IPS-18a (cell line): ENCODE data around the gene MCEMP1.

Experiments used
- H3K27ac ChIP-seq: one replicate; pipeline ENCODE4 v1.5.1; 2013; ENCODE audit warnings: low read length
- H3K27me3 ChIP-seq: one replicate; pipeline ENCODE4 v1.6.1; 2013; ENCODE audit warnings: mild to moderate bottlenecking, low read length; ENCODE audit not compliant: control insufficient read depth, insufficient read depth
- H3K36me3 ChIP-seq: one replicate; pipeline ENCODE4 v1.6.1; 2013; ENCODE audit warnings: low read depth, low read length; ENCODE audit not compliant: control insufficient read depth
- H3K4me1 ChIP-seq: one replicate; pipeline ENCODE4 v1.6.1; 2013; ENCODE audit warnings: low read depth, low read length; ENCODE audit not compliant: control insufficient read depth
- H3K4me3 ChIP-seq: one replicate; pipeline ENCODE4 v1.5.1; 2013; ENCODE audit warnings: low read length
- H3K9ac ChIP-seq: one replicate; pipeline ENCODE4 v1.6.1; 2013; ENCODE audit warnings: mild to moderate bottlenecking, low read length, moderate library complexity
- H3K9me3 ChIP-seq: one replicate; pipeline ENCODE4 v1.6.1; 2013; ENCODE audit warnings: low read depth, low read length; ENCODE audit not compliant: control insufficient read depth

MCEMP1 gene

DNA sequence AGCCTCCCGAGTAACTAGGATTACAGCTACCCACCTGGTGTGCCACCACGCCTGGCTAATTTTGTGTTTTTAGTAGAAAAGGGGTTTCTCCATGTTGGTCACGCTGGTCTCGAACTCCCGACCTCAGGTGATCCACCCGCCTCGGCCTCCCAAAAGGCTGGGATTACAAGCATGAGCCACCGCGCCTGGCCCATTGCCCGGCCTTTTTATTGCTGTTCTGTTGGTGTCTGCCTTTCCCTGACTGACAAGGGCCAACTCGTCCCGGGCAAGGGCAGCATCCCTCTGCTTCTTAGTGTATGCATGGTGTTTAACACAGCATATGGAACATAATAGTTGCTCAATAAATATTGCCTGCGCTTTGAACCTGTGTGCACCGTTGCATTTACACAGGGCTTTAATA, 14.2 kb upstream of the MCEMP1 start:
- H3K9ac ChIP-seq: no peak overlapping the region
- H3K9me3 ChIP-seq: no peaks in the 10 kb centered on the region
- no peaks in the 10 kb centered on the region for H3K27me3 ChIP-seq
- no peak overlapping the region for H3K4me3 ChIP-seq
- H3K4me1 ChIP-seq: no peaks in the 10 kb centered on the region
- H3K36me3 ChIP-seq: no peaks in the 10 kb centered on the region
- no peak overlapping the region for H3K27ac ChIP-seq

- Histone ChIP-seq H3K36me3 (no peaks in the 10 kb centered on the region), H3K27me3 (peaks cover 4% of the 10 kb centered on the region), H3K9ac (no peak overlapping the region), H3K27ac (no peak overlapping the region), H3K4me3 (no peak overlapping the region), H3K4me1 (no peaks in the 10 kb centered on the region), H3K9me3 (no peaks in the 10 kb centered on the region)
These were observed 13.2 kb upstream of the MCEMP1 start for GRCh38 chr19:7663706-7664105.

- H3K4me1 ChIP-seq: peaks cover 3% of the 10 kb centered on the region
- peaks cover 16% of the 10 kb centered on the region for H3K27me3 ChIP-seq
- no peak overlapping the region for H3K4me3 ChIP-seq
- H3K9me3 ChIP-seq: no peaks in the 10 kb centered on the region
- no peak overlapping the region for H3K27ac ChIP-seq
- H3K36me3 ChIP-seq: no peaks in the 10 kb centered on the region
- H3K9ac ChIP-seq: no peak overlapping the region
These were observed 11.8 kb upstream of the MCEMP1 start for GRCh38 chr19:7665076-7665475.

DNA sequence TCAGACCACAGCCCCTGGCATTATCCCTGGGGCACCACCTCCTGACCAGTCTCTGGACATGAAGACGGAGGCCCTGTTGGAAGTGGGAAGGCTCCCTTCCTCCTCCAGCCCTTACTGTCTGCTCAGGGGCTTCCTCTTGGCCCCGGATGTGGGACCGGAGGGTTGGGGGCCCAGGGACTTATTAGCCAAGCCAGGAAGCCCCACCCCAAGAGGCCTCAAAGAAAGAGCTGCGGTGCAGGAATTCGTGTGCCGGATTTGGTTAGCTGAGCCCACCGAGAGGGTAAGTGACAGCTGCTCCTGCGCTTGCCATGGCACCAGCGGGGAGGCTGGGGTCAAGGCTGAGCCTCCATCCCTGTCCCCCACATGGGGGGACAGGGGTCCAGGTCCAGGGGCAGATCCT, 8.0 kb upstream of the MCEMP1 start, which contains the start of gene RETN:
Gene RETN, plus strand, starts transcription at position 208 of the 400 bp plus-strand sequence. CDS start 278 bp downstream, outside the sequence.
- peaks cover 3% of the 10 kb centered on the region for H3K4me1 ChIP-seq
- H3K9ac ChIP-seq: no peak within 1 kb of the TSS
- no peak within 1 kb of the TSS for H3K27ac ChIP-seq
- H3K4me3 ChIP-seq: peak within 1 kb of the TSS; percentile 19
- H3K9me3 ChIP-seq: no peaks in the 10 kb centered on the region
- peaks cover 37% of the 10 kb centered on the region for H3K27me3 ChIP-seq
- H3K36me3 ChIP-seq: no peaks in the 10 kb centered on the region

DNA sequence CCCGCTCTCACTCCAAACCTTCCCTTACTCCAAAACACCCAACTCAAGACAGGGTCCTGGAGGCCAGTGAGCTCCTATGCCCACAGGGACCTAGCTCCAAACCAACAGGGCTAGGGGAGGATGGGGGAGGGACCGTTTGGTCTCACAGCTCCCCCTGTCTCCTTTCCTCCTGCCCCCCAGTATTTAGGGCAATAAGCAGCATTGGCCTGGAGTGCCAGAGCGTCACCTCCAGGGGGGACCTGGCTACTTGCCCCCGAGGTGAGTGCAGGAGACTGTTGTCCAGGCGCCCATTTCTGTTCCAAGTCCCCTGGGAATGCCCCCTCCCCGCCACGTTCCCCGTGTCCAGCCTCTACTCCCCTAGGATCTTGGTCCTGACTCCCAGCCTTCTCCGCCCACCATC, 7.2 kb upstream of the MCEMP1 start:
- Histone ChIP-seq H3K27ac (no peak overlapping the region), H3K9ac (no peak overlapping the region), H3K27me3 (peaks cover 37% of the 10 kb centered on the region), H3K36me3 (no peaks in the 10 kb centered on the region), H3K9me3 (no peaks in the 10 kb centered on the region), H3K4me3 (peak overlapping the region; percentile 19), H3K4me1 (peaks cover 3% of the 10 kb centered on the region)

GRCh38 chr19:7670150-7670783, 6.6 kb upstream of the MCEMP1 start:
- Histone ChIP-seq H3K27ac (no peak overlapping the region), H3K36me3 (no peaks in the 10 kb centered on the region), H3K9ac (no peak overlapping the region), H3K9me3 (no peaks in the 10 kb centered on the region), H3K4me1 (peaks cover 3% of the 10 kb centered on the region), H3K27me3 (peaks cover 37% of the 10 kb centered on the region), H3K4me3 (peak overlapping the region; percentile 82)

GRCh38 chr19:7670790-7671189, 6.1 kb upstream of the MCEMP1 start:
- no peaks in the 10 kb centered on the region for H3K9me3 ChIP-seq
- peaks cover 37% of the 10 kb centered on the region for H3K27me3 ChIP-seq
- H3K36me3 ChIP-seq: no peaks in the 10 kb centered on the region
- no peak overlapping the region for H3K9ac ChIP-seq
- peak overlapping the region; percentile 82 for H3K4me3 ChIP-seq
- peaks cover 3% of the 10 kb centered on the region for H3K4me1 ChIP-seq
- no peak overlapping the region for H3K27ac ChIP-seq

GRCh38 chr19:7672522-7672921, 4.4 kb upstream of the MCEMP1 start:
- H3K9ac ChIP-seq: no peak overlapping the region
- H3K9me3 ChIP-seq: no peaks in the 10 kb centered on the region
- no peaks in the 10 kb centered on the region for H3K36me3 ChIP-seq
- H3K4me3 ChIP-seq: no peak overlapping the region
- H3K4me1 ChIP-seq: peaks cover 3% of the 10 kb centered on the region
- peaks cover 51% of the 10 kb centered on the region for H3K27me3 ChIP-seq
- no peak overlapping the region for H3K27ac ChIP-seq

- no peak overlapping the region for H3K27ac ChIP-seq
- no peak overlapping the region for H3K4me3 ChIP-seq
- H3K9ac ChIP-seq: no peak overlapping the region
- H3K9me3 ChIP-seq: no peaks in the 10 kb centered on the region
- no peaks in the 10 kb centered on the region for H3K36me3 ChIP-seq
- H3K27me3 ChIP-seq: peaks cover 53% of the 10 kb centered on the region
- peaks cover 3% of the 10 kb centered on the region for H3K4me1 ChIP-seq
These were observed 2.6 kb upstream of the MCEMP1 start for GRCh38 chr19:7674010-7675005.

GRCh38 chr19:7676376-7676775, 514 bp upstream of the MCEMP1 start:
- Histone ChIP-seq H3K36me3 (no peaks in the 10 kb centered on the region), H3K4me3 (no peak overlapping the region), H3K27ac (no peak overlapping the region), H3K4me1 (no peaks in the 10 kb centered on the region), H3K9ac (no peak overlapping the region), H3K9me3 (no peaks in the 10 kb centered on the region), H3K27me3 (peaks cover 40% of the 10 kb centered on the region)

DNA sequence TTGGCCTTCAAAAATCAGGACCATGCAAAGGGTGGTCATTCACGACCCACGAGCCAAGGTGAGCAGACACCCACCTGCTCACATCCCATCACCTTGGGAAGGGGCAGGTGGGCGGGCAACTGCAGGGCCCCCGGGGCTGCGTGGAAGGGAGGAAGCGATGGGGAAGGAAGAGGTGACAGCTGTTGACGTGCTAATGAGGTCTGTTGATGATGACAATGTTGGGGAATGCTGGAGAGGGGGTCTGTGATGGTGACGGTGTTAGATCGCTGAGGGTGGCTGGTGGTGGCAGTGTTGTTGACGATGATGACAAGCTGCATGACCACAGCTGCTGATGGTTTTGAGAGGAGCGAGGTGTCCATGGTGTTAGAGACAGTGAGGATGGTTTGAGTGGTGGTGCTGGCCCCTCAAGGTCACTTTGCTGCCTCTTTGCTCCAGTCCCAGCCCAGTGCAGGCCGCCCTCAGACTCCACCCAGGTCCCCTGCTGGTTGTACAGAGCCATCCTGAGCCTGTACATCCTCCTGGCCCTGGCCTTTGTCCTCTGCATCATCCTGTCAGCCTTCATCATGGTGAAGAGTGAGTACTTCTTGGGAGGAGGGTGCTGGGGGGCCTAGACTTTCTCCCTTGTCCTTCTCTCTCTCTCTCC, 900 bp downstream of the MCEMP1 start:
- peaks cover 32% of the 10 kb centered on the region for H3K27me3 ChIP-seq
- no peak overlapping the region for H3K4me3 ChIP-seq
- H3K9ac ChIP-seq: no peak overlapping the region
- no peaks in the 10 kb centered on the region for H3K9me3 ChIP-seq
- no peak overlapping the region for H3K27ac ChIP-seq
- H3K4me1 ChIP-seq: peaks cover 4% of the 10 kb centered on the region
- peaks cover 5% of the 10 kb centered on the region for H3K36me3 ChIP-seq
